ENCODE data around the gene FFAR3.

DNA sequence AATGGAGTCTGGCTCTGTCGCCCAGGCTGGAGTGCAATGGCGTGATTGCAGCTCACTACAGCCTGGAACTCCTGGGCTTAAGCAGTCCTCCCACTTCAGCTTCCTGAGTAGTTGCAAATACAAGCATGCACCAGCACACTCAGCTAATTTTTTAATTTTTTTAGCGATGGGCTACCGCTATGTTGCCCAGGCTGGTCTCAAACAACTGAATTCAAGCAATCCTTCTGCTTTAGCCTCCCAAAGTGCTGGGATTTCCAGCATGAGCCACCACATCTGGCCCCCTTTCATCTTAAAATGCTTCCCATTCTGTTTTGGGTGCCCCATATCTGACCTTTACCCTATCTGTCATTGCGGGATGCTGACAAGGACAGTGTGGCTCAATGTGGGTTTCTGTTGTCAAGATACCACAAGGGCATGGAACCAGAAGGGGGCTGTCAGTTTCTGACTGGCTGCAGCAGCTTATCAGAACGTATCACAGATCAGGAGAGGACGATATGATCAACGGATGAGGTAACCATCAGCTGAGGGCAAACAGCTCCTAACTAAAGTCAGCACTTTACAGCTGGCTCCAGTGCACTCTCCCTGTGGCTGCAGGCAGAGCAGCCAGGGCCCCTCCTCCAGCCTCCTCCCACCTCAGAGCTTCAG lies 45.0 kb downstream of the FFAR3 start:
- TF ChIP-seq, protein P1, sequence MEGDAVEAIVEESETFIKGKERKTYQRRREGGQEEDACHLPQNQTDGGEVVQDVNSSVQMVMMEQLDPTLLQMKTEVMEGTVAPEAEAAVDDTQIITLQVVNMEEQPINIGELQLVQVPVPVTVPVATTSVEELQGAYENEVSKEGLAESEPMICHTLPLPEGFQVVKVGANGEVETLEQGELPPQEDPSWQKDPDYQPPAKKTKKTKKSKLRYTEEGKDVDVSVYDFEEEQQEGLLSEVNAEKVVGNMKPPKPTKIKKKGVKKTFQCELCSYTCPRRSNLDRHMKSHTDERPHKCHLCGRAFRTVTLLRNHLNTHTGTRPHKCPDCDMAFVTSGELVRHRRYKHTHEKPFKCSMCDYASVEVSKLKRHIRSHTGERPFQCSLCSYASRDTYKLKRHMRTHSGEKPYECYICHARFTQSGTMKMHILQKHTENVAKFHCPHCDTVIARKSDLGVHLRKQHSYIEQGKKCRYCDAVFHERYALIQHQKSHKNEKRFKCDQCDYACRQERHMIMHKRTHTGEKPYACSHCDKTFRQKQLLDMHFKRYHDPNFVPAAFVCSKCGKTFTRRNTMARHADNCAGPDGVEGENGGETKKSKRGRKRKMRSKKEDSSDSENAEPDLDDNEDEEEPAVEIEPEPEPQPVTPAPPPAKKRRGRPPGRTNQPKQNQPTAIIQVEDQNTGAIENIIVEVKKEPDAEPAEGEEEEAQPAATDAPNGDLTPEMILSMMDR (IDR thresholded peaks at IDR 0.05): no peak
- TF ChIP-seq POLR2A (IDR thresholded peaks at IDR 0.05): no peak
- TF ChIP-seq POLR2AphosphoS5 (IDR thresholded peaks at IDR 0.05): no peak
